Activated effector memory CD4-positive, alpha-beta T cell treated with Interleukin-2 at 50 U/mL for 16 hours (primary cell): ENCODE measurements around the gene BCAS4.
"Not testable (repeated sequence)": the region's sequence is repeated elsewhere in the genome, so short reads cannot be mapped to it uniquely, and the experiment has no call there.

ENCODE experiments used
- DNase-seq: peaks from one replicate; pipeline ENCODE4 v3.0.0-alpha.2; 2020

The BCAS4 gene

GRCh38 chr20:50794846-50795634, at the start of gene BCAS4:
BCAS4 (plus strand) TSS chr20:50795061; CDS start chr20:50795084, 23 bp downstream.
- peak; percentile 82 for DNase-seq

GRCh38 chr20:50745634-50746137, 49.2 kb upstream of the BCAS4 start:
- no peak for DNase-seq

DNA sequence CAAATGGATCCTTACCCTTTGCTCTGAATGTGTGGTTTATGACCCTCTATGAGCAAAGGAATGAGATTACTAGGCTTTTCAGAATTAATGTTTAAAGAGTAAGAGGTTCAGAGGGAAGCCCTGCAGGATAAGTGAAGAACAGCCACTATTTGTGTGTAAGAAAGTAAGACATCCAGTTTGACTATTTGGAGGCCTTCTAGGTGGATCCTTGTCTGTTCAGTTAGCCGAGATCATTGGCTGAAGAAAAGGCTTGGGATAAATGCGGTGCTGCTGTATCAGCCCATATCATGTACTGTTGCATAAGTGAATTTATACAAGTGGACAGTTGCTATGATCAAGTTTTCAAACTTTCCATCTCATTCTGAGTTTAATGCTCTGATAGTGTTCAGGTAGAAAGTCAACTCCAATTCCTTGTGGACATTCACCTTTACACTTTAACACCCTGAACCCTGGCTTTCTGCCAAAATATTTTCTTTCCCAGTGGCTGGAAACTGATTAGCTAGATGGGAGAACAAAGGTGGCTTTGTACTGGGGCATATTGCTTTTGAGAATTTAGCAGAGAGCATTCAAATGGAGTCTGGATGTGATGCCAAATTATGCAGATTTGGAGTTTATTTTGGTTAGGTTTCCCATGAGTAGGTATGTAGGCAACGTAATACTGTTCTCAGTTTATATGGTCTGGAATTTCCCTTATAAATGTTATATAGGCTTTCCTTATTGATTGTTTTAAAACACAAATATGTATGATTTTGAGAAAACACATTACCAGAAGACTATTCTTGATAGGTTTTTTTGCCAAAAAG, 48.5 kb upstream of the BCAS4 start:
- DNase-seq, result no peak

GRCh38 chr20:50747275-50747674, 47.6 kb upstream of the BCAS4 start:
- DNase-seq, result no peak

GRCh38 chr20:50750145-50750671, 44.7 kb upstream of the BCAS4 start:
- no peak for DNase-seq

DNA sequence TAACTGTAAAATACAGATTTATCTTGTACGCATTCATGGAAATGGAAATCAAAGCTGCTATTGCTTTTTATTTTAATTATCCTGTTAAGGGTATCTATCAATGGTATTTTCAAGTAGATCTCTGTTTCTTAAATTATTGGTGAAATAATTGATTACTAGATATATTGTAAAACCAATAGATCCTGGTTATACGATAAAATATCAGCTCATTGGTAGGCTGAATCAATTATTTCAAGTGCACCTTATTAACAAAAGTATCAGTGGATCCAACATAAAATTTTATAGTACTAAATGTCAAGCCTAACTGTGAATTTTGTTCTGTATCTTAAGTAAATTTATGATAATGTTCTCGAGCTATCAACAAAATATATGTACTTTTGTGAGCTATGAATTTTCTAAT, 41.7 kb upstream of the BCAS4 start:
- no peak for DNase-seq

DNA sequence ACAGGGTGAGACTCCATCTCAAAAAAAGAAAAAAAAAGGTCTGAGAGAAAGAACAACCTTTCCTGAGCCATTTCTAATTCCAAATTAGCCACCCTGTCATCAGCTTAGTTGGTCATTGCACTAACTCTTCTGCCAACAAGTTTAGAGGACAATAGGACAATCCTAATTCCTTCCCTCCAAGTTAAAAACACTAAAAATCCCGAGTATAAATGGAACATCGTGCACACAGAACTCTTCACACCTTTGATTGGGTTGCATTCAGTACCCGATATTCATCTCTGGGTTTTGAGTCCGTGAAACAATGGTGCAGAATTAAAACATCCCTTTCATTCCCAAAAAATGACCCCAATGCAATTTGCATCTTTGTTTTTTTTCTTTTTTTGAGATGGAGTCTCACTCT, 40.4 kb upstream of the BCAS4 start:
- no peak for DNase-seq

DNA sequence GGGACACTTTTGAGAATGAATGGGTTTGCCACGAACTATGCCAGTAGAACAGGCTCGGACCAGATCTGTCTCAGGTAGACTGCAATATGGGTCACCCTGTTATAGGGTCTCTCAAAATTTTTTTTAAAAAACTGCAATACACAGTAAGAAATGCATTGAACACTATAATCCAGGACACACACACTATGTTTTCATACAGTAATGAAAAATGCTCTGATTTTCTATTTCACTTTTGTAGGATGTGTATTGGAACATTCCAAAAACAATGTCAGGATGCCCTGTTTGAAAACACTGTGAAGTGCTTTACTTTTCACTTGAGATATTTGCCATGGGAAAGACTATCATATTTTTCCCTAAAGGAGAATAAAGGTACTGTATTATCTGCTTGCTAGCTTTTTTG, 38.4 kb upstream of the BCAS4 start:
- no peak for DNase-seq

GRCh38 chr20:50758469-50758868, 36.4 kb upstream of the BCAS4 start:
- DNase-seq, result no peak

DNA sequence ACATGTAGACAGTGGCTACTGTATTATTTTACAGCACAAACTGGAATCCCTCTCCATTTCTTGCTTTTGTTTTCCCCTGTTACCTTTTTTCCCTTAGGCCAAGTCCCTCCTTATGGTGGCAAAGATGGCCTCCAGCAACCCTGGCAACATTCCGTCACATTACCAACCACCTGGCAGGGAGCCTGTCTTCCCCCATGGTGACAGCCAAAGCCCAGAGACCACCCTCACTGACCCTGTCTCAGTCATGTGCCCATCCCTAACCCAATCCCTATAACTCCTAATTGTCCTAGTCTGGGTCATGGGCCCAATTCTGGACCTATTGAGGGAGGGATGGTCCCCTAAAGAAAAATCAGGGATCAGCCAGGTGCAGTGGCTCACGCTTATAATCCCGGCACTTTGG, 35.9 kb upstream of the BCAS4 start:
- no peak for DNase-seq

GRCh38 chr20:50759678-50760077, 35.2 kb upstream of the BCAS4 start:
- no peak for DNase-seq

DNA sequence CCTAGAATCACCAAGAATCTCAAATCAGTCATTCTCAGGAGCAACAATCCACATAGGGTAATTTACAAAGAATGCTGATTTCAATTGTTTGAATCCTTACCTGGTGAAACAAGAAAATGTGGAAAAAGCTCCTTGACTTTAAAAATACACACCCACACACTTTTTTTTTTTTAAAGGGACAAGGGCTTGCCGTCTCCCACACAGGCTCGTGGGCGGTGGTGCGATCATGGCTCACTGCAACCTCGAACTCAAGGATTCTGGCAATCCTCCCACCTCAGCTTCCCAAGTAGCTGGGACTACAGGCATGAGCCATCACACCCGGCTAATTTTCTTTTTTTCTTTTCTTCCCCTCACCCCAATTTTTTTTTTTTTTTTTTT, 32.8 kb upstream of the BCAS4 start:
- DNase-seq, result no peak

GRCh38 chr20:50762435-50763220, 32.2 kb upstream of the BCAS4 start:
- DNase-seq, result no peak

DNA sequence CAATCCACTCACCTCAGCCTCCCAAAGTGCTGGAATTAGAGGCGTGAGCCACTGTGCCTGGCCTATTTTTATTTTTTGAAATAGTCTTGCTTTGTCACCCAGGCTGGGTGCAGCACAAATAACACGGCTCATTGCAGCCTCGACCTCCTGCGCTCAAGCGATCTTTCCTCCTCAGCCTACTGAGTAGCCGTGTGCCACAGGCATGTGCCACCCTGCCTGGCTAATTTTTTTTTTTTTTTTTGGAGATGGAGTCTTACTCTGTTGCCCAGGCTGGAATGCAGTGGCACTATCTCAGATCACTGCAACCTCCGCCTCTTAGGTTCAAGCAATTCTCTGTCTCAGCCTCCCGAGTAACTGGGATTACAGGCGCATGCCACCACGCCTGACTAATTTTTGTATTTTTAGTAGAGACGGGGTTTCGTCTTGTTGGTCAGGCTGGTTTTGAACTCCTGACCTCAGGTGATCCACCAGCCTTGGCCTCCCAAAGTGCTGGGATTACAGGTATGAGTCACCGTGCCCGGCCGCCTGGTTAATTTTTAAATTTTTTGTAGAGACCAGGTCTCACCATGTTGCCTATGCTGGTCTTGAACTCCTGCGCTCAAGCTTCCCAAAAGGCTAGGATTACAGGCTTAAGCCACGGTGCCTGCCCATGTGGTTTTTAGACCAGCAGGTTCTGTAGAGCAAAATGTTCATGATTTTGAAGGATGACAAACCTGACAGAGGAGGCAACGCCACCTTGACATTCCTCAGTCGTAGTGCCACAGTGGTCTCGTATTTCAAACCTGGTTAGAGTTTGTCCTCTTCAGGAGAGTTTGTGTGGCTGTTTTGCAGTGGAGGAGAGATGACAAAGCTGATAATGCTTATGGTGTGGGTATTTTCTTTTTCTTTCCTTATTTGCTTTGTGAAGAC, 31.1 kb upstream of the BCAS4 start:
- not testable (repeated sequence) for DNase-seq

- not testable (repeated sequence) for DNase-seq
These were observed 29.6 kb upstream of the BCAS4 start for GRCh38 chr20:50765251-50765650.

GRCh38 chr20:50765674-50766073, 29.2 kb upstream of the BCAS4 start:
- DNase-seq, result no peak

DNA sequence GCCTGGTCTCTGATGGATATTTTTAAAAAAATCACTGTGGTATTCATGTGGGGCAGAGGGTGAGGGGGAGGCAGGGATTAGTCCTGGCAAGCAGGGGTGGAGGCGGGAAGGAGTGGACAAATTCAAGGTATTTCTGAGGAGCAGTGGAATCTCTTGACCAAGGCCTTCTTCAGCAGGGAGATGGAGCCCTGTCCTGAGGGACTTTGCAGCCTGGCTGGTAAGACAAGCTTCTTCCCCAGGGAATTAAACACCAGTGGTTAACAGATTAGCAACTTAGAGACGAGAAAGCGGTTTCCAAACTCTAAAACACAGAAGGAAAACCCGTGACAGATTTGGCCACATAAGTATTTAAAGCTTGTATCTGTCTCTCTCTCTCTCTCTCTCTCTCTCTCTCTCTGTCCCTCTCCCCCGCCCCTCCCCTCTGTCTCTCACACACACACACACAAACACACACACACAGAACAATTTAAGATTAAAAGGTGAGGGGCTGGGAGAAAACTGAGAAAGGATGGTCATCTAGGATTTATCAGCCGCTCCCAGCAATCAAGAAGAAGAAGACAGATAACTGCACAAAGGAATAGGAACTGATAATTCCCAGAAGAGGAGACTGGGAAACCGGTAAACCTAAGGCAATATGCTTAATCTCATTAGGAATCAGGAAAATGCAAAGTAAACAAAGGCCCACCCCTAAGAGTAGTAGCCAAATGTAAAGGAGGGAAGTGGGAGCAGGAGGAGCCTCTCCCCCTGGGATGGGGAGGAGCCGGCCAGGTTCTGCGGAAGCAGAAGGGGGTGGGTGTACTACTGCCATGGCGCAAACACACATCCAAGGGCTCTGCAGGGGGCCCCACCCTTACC, 27.7 kb upstream of the BCAS4 start:
- DNase-seq, result not testable (repeated sequence)

GRCh38 chr20:50768991-50769390, 25.9 kb upstream of the BCAS4 start:
- DNase-seq, result not testable (repeated sequence)

GRCh38 chr20:50769551-50770085, 25.2 kb upstream of the BCAS4 start:
- not testable (repeated sequence) for DNase-seq

GRCh38 chr20:50771419-50772080, 23.3 kb upstream of the BCAS4 start:
- DNase-seq, result not testable (repeated sequence)
